Stimulated activated CD8-positive, alpha-beta memory T cell treated with anti-CD3 and anti-CD28 coated beads, Interleukin-4, amount 100 ng/mL, for 24 hours (primary cell): ENCODE measurements around the gene TICRR.
"Not testable (repeated sequence)": the region's sequence is repeated elsewhere in the genome, so short reads cannot be mapped to it uniquely, and the experiment has no call there.

Source experiments
- DNase-seq: peaks from one replicate; pipeline ENCODE4 v3.0.0-alpha.2; 2020; ENCODE audit warnings: low read depth

Gene TICRR

GRCh38 chr15:89566181-89566580 is 9.1 kb upstream of the TICRR start:
- DNase-seq: no peak

- no peak for DNase-seq
Measured at GRCh38 chr15:89566621-89567294, 8.5 kb upstream of the TICRR start.

GRCh38 chr15:89569090-89569745 is 6.1 kb upstream of the TICRR start:
- DNase-seq: no peak

GRCh38 chr15:89575656-89576416 is 567 bp downstream of the TICRR start:
- peak; percentile 5 for DNase-seq

- DNase-seq: no peak
Measured at GRCh38 chr15:89576417-89576773, 1.1 kb downstream of the TICRR start.

- DNase-seq: no peak
Measured at GRCh38 chr15:89577776-89578115, 2.5 kb downstream of the TICRR start.

GRCh38 chr15:89578146-89578545 is 2.9 kb downstream of the TICRR start:
- DNase-seq: no peak

GRCh38 chr15:89580747-89581146 is 5.5 kb downstream of the TICRR start:
- not testable (repeated sequence) for DNase-seq

- DNase-seq: no peak
Measured at GRCh38 chr15:89586651-89587050, 11.4 kb downstream of the TICRR start.

- DNase-seq: no peak
Measured at GRCh38 chr15:89587955-89588354, 12.7 kb downstream of the TICRR start.

GRCh38 chr15:89591834-89592233 is 16.6 kb downstream of the TICRR start:
- DNase-seq: no peak

GRCh38 chr15:89593018-89593417 is 17.7 kb downstream of the TICRR start:
- no peak for DNase-seq

GRCh38 chr15:89599021-89599420 is 23.8 kb downstream of the TICRR start:
- DNase-seq: no peak

GRCh38 chr15:89611317-89611716 is 36.0 kb downstream of the TICRR start:
- no peak for DNase-seq

- no peak for DNase-seq
Measured at GRCh38 chr15:89613031-89613430, 37.8 kb downstream of the TICRR start.

GRCh38 chr15:89614164-89614563 is 38.9 kb downstream of the TICRR start:
- no peak for DNase-seq

GRCh38 chr15:89615135-89615534 is 39.9 kb downstream of the TICRR start:
- DNase-seq: no peak

GRCh38 chr15:89616228-89616627 is 41.0 kb downstream of the TICRR start:
- no peak for DNase-seq

- DNase-seq: no peak
Measured at GRCh38 chr15:89621547-89621946, 46.3 kb downstream of the TICRR start.

- DNase-seq: no peak
Measured at GRCh38 chr15:89623165-89623564, 47.9 kb downstream of the TICRR start.

GRCh38 chr15:89625716-89626115 is 50.4 kb downstream of the TICRR start:
- no peak for DNase-seq

GRCh38 chr15:89627256-89627970 is 52.1 kb downstream of the TICRR start:
- no peak for DNase-seq

GRCh38 chr15:89628301-89628700 is 53.0 kb downstream of the TICRR start:
- DNase-seq: no peak
